Activated CD4-positive, alpha-beta T cell treated with anti-CD3 and anti-CD28 coated beads, Interleukin-2, Interleukin-4, amounts not matched to agents 100 ng/mL and 50 ng/mL, durations not matched to agents 16 hours and 8 hours (primary cell): ENCODE data around the gene CFHR2.

ENCODE experiments used
- DNase-seq: peaks from one replicate; pipeline ENCODE4 v3.0.0-alpha.2; 2020; ENCODE audit warnings: low spot score

CFHR2 gene

GRCh38 chr1:197003132-197003531, 59.6 kb downstream of the CFHR2 start:
- DNase-seq, result no peak

- no peak for DNase-seq
These were observed 65.3 kb downstream of the CFHR2 start for GRCh38 chr1:197008861-197009260.
